ENCODE data around the gene PRRX2.

DNA sequence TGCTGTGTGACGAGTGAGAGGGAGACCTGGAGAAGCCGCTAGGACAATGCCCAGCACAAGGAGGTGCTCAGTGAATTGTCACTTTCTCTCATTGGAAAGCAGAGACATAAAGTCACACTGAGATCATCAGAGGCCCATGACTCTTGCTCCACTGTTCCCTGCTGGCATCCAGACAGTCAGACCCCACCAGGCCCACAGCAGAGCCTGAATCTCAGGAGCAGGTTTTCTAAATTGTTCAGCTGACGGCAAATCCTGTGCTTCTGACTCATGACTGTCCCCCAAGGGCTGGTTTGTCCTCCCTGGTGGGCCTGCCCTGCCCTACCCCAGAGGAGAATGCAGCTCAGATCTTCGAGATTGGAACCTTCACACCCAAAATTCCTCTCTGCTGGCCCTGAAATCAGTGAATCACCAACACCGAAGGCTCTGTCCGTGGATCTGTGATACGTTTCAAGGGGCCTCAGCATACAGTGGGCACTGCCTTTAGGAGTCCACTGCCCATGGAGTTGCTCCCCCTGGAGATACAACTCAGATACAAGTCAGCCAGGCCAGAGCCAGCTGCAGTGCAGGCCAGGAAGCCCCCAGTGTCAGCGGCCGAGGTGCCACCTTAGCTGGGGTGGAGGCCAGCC is 84.7 kb downstream of the PRRX2 start:
- TF ChIP-seq, protein P1, sequence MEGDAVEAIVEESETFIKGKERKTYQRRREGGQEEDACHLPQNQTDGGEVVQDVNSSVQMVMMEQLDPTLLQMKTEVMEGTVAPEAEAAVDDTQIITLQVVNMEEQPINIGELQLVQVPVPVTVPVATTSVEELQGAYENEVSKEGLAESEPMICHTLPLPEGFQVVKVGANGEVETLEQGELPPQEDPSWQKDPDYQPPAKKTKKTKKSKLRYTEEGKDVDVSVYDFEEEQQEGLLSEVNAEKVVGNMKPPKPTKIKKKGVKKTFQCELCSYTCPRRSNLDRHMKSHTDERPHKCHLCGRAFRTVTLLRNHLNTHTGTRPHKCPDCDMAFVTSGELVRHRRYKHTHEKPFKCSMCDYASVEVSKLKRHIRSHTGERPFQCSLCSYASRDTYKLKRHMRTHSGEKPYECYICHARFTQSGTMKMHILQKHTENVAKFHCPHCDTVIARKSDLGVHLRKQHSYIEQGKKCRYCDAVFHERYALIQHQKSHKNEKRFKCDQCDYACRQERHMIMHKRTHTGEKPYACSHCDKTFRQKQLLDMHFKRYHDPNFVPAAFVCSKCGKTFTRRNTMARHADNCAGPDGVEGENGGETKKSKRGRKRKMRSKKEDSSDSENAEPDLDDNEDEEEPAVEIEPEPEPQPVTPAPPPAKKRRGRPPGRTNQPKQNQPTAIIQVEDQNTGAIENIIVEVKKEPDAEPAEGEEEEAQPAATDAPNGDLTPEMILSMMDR (IDR thresholded peaks at IDR 0.05): no peak
- TF ChIP-seq EZH2 (IDR thresholded peaks at IDR 0.05; ENCODE audit: borderline replicate concordance, insufficient read depth, low read depth, low read length, poor library complexity, severe bottlenecking): no peak
